Measurements from ENCODE around the gene CCNA1.

CCNA1 gene

GRCh38 chr13:36454121-36454520, 21.8 kb downstream of the CCNA1 start:
- DNase-seq = no peak

GRCh38 chr13:36454987-36455386, 22.7 kb downstream of the CCNA1 start:
- no peak for DNase-seq

GRCh38 chr13:36456577-36456976, 24.3 kb downstream of the CCNA1 start:
- DNase-seq = no peak

- DNase-seq = no peak
Measured at GRCh38 chr13:36461506-36461905, 29.2 kb downstream of the CCNA1 start.

GRCh38 chr13:36475468-36475867, 43.2 kb downstream of the CCNA1 start:
- no peak for DNase-seq

GRCh38 chr13:36476661-36477060, 44.4 kb downstream of the CCNA1 start:
- DNase-seq = no peak

- DNase-seq = no peak
Measured at GRCh38 chr13:36480726-36481427, 48.6 kb downstream of the CCNA1 start.

GRCh38 chr13:36490055-36490454, 57.8 kb downstream of the CCNA1 start:
- DNase-seq = no peak
